HG02870 (cell line): Measurements from ENCODE around the gene NEUROD4.
"Not testable (repeated sequence)": the region's sequence is repeated elsewhere in the genome, so short reads cannot be mapped to it uniquely, and the experiment has no call there.

Experiments used
- ATAC-seq: cut with Tn5 transposase; IDR thresholded peaks from one replicate; pipeline ENCODE4 v1.9.1; 2021; ENCODE audit warnings: mild to moderate bottlenecking, moderate library complexity; ENCODE audit not compliant: unreplicated experiment

The NEUROD4 gene

GRCh38 chr12:55019784-55020183, at the start of gene NEUROD4:
Gene NEUROD4 (plus strand): TSS chr12:55019974. CDS start chr12:55026440, 6,466 bp downstream.
- peak; percentile 81 for ATAC-seq

- no peak for ATAC-seq
Measured at GRCh38 chr12:54970741-54971140, 49.0 kb upstream of the NEUROD4 start.

GRCh38 chr12:54973556-54973955, 46.2 kb upstream of the NEUROD4 start:
- ATAC-seq: no peak

GRCh38 chr12:54974279-54974678, 45.5 kb upstream of the NEUROD4 start:
- ATAC-seq: no peak

GRCh38 chr12:54975272-54975671, 44.5 kb upstream of the NEUROD4 start:
- no peak for ATAC-seq

DNA sequence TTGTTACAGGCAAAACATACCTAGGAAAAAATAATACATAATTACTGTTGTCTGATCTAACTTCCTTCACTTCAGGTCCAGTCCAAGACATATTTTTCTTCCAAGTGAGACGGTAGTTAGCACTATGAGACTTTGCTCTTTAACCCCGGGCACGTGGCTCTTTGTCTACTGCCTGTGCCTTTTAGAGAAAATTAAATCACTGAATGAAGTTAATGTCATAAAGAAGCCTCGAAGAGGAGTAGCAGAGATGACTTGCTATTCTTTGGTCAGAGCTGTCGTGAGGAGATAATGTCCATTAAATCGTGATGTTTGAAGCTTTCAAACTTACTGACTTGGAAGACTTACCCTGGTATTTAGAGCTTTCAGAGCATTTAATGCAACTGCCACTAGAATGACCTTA, 43.9 kb upstream of the NEUROD4 start:
- ATAC-seq: no peak

DNA sequence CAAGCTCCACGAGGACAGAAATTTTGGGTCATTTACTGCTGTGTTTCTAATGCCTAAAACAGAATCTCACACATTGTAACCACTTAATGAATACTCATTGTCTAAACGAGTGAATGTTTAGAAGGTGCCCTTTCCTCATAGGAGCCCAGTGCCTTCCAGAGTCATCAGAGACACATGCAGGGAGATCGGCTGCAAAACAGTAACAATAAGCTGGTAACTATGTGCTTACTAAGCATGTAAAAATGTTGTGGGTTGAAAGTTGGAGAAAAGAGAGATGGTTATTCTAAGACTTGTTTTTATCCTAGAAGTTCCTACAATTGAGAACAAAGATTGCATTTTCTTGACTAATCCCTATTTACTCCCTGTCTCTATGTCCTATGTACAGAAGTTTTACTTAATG, 42.6 kb upstream of the NEUROD4 start:
- no peak for ATAC-seq

- ATAC-seq: no peak
Measured at GRCh38 chr12:54977857-54978256, 41.9 kb upstream of the NEUROD4 start.

DNA sequence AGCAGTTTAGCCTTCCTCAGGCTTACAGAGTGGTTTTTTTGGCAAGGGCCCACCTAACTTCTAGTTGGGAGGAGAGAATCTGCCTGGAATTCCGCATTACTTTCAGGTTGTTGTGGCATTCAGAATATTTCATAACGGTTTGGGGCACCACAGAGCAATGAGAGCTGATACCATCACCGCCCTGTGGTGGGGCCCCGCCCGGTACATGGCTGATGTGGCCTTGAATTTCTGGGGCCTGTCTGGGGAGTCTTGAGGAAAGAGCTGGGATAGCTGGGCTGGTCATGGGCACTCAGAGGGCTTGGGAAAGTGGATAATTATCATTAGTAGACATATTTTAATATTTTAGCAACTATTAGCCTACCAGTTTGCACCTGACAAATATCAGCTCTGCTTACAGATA, 39.4 kb upstream of the NEUROD4 start:
- no peak for ATAC-seq

DNA sequence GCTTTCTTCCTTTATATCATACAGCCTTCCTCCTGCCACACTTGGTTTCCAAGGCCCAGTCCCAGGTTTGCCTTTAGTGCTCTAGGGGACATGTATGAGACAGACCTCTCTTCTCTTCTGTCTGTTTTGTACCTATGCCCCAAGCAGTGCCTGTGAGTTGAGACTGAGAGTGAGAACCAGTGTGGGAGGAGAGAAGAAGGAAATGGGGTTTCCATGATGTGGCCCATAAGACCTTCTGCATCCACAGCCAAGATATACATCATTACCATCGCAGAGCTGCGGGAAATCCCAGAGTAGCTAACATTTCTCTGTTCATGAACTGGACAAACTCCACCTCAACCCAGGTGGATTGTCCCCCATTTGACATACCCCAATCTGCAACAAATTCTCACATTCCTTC, 38.0 kb upstream of the NEUROD4 start:
- ATAC-seq: peak; percentile 41

- no peak for ATAC-seq
Measured at GRCh38 chr12:54983536-54984101, 36.2 kb upstream of the NEUROD4 start.

DNA sequence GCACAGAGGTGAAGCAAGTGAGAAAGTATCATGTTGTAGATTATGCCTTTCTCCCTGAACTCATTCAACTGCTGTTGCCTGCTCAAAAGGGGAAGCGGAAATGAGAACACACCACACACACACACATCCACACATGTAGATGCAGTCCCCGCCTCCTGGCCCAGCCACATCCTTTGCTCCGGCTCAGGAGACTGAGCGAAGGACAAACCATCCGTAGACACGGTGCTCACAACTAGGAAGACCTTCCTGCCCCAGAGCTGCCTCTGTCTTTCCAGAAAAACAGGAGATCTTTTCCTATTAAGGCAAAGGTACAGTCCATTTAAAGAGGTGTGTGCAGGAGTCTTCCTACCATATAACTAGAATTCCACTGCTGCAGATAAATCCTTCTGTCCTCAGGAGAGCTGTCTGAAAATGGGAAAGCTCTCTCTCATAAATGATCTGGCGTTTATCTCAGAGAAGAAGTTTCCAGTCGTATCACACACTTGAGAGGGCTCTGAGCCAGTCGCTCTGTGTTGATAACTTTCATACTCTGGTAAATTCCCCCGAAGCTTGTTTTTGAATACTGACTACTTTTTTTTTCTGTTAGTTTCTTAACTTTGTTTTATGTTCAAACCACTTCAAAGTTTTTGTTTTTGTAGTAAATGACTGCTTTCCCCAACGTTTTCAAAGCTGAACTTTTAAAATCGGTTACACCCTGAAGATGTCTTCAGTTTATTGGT, 35.0 kb upstream of the NEUROD4 start, which contains the start of gene TESPA1:
Gene TESPA1 (minus strand): TSS at position 105 of the 719 bp plus-strand sequence. CDS start 10,200 bp downstream, outside the sequence.
- ATAC-seq: peak; percentile 85

DNA sequence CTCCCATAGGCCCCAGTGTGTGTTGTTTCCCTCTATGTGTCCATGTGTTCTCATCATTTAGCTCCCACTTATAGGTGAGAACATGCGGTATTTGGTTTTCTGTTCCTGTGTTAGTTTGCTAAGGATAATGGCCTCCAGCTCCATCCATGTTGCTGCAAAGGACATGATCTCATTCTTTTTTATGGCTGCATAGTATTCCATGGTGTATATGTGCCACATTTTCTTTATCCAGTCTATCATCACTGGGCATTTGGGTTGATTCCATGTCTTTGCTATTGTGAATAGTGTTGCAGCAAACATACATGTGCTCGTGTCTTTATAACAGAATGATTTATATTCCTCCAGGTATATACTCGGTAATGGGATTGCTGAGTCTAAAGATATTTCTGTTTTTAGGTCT, 33.0 kb upstream of the NEUROD4 start:
- ATAC-seq: not testable (repeated sequence)

- ATAC-seq: no peak
Measured at GRCh38 chr12:54987611-54988231, 32.1 kb upstream of the NEUROD4 start.

DNA sequence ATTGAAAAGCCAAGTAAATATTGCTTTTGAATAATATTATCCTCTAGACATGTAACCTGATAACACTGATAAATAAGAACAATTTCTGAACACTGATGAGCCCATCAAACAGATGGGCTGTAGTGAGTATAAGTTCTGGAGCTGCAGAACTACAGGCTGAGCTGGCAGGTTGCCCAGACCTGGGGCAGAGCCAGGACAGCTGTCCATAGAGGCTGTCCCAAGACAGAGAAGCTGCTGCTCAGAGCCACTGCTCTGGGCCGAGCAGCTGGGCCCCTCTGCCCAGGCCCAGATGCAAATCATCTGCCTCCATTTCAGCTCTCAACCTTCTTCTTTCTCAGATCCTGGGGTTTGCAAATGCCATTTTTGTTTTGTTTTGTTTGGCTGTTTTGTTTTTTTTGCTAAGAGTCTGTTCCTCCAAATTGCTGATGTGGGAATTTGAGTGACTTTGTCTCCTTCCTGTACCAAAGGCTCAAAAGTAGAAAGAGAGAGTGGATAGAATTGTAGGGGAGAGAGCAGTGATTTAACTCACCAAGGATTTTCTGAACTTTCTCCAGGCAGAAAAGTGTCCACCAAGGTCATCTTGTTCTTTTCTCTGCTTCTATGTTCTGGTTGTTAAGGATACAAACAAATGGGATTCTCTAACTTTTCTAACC, 31.2 kb upstream of the NEUROD4 start:
- ATAC-seq: peak; percentile 14

DNA sequence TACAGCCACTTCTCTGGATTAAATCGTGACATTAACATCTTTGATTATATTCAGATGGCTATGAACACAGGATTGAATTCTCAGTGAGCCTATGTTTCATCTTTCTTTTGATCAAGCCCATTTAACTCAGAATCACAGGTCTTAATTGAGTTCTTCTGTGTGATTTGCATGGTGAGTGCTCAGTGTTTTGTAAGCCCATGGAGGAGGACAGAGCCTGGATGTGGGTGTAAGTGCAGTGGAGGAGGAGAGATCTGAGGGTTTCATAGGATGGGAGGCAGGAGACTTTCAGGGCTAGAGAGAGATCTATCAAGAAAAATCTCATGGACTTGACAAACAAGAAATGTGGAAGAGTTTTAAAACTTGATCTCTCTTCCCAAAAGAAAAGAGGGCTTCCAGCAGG, 29.9 kb upstream of the NEUROD4 start:
- ATAC-seq: no peak

DNA sequence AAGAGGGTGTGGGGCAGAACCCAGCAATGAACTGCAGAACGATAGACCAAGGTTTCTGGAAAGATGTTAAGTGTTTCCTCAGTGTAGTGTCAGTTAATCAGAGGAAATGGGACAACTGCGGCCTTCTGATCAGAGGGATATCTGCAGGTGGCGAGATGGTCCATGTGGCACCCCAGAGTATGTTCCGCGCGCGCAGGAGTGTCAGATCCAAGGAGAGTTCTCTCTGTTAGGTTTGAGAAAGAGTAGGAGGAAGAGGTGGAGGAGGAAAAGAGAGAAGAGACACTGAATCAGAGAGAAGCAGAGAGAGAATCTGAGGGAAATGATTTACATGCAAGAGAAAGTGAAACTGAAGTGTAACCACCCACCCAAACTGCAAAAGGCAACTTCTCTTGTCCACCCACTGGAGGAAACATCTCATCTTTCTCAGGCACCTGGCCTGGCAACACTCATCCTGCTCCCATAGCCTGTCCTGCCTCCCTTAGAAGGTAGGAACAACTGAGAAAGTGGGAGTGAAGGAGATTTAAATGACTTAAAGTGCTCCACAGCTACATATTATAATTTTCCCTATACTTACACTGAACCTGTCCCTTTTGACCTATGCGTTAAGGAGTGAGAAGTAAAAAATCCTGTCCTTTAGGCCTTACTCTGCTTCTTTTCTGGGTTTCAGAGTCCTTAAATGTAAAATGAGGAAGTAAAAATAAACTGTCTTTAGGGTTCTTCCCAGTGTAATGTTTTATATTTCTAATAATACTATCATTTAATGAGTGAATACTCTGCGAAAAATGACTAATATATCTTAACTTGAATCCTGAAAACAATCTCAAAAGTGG, 28.4 kb upstream of the NEUROD4 start:
- peak; percentile 61 for ATAC-seq

GRCh38 chr12:54991991-54992375, 27.8 kb upstream of the NEUROD4 start:
- peak; percentile 47 for ATAC-seq

GRCh38 chr12:54993181-54993835, 26.5 kb upstream of the NEUROD4 start:
- ATAC-seq: peak; percentile 34

DNA sequence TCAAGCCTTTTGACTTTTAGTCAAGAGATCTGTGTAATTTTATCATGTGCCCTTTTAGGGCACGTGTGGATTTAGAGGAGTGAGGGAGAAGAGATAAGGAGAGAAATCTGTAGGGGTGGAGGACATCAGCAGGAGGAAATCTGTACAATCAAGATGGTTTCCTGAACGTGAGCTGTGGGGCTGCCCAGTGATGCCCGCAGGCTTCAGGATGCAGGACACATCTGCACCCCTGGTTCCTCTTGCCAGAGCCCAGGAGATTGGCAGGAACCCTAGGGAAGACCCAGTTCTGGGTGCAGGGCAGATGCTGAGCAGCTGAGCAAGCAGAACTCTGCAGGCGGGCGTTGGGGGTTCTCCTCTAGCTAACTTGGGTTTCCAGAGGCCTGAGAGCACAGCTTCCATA, 23.6 kb upstream of the NEUROD4 start:
- no peak for ATAC-seq
